GM18870 (cell line): Measurements from ENCODE around the gene RABGEF1.
"Not testable (repeated sequence)": the region's sequence is repeated elsewhere in the genome, so short reads cannot be mapped to it uniquely, and the experiment has no call there.

Experiments
- ATAC-seq: cut with Tn5 transposase; IDR thresholded peaks from one replicate; pipeline ENCODE4 v1.9.1; 2021; ENCODE audit warnings: moderate library complexity; ENCODE audit not compliant: unreplicated experiment

RABGEF1 gene

GRCh38 chr7:66800591-66800990 is 60.1 kb downstream of the RABGEF1 start:
- no peak for ATAC-seq

DNA sequence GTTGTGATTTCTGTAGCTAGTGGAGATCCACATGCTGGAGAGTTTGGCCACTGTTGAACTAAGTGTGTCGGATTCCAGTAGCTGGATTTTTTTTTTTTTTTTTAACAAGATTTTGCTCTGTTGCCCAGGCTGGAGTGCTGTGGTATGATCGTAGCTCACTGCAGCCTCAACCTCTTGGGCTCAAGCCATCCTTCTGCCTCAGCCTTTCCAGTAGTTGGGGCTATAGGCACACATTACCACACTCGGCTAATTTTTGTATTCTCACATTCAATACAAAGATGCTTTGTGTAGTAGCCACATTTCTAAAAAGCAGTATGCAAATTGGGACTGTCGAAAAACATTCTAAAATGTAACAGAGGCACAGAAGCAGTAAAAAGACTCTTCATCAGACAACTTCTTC is 63.5 kb downstream of the RABGEF1 start:
- no peak for ATAC-seq

GRCh38 chr7:66807736-66808135 is 67.2 kb downstream of the RABGEF1 start:
- ATAC-seq = no peak

GRCh38 chr7:66810716-66811115 is 70.2 kb downstream of the RABGEF1 start:
- ATAC-seq = no peak

DNA sequence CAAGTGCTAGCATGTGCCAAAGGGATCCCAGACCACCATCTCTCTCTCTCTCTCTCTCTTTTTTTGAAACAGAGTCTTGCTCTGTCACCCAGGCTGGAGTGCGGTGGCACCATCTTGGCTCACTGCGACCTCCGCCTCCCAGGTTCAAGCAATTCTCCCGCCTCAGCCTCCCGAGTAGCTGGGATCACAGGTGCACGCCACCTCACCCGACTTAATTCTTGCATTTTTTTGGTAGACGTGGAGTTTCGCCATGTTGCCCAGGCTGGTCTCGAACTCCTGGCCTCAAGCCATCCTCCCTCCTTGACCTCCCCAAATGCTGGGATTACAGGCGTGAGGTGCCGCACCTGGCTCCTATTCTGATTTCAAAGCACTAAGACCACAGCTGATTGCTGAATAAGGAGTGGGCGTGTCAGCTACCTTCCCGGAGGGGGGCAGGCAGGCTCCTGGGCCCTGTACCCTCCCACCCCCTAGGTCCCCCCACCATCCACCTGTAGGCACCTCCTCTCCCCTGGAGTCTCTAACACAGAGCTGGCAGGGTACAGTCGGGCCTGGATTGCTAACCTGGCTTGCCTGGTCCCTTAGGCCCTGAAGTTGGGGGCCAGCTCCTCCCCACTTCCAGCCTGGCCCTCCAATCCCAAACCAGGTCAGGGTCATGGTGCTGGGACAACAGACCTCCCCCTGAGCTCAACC is 74.8 kb downstream of the RABGEF1 start:
- not testable (repeated sequence) for ATAC-seq

DNA sequence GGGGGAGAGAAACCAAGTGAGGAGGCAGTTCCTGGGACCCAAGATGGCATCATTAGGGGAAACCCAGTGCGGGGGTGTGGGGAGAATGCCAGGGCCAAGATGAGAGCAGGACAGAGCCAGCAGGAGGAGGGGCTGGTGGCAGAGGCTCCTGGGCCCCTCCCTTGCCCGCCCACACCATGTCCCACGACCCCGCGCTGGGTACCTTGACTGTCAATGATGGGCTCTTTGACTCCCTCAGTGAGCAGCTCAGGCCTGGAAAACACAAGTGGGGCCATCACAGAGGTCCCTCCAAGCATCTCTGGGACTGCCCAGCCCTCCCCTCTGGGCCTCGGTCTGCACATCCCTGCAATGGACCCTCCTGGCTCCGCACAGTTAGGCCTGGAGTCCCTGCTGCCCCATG is 75.4 kb downstream of the RABGEF1 start:
- no peak for ATAC-seq

DNA sequence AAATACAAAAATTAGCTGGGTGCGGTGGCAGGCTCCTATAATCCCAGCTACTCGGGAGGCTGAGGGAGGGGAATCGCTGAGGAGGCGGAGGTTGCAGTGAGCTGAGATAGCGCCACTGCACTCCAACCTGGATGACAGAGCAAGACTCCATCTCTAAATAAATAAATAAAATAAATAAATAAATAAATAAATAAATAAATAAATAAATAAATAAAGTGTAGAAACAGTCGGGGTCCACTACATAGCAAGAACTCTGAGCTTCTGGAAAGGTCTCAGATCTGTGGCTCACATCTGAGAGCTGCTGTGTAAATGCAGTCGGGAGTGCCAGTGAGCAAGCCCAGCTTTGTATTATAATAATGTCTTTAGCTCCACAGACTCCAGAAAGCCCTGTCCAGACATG is 76.1 kb downstream of the RABGEF1 start:
- ATAC-seq = not testable (repeated sequence)

DNA sequence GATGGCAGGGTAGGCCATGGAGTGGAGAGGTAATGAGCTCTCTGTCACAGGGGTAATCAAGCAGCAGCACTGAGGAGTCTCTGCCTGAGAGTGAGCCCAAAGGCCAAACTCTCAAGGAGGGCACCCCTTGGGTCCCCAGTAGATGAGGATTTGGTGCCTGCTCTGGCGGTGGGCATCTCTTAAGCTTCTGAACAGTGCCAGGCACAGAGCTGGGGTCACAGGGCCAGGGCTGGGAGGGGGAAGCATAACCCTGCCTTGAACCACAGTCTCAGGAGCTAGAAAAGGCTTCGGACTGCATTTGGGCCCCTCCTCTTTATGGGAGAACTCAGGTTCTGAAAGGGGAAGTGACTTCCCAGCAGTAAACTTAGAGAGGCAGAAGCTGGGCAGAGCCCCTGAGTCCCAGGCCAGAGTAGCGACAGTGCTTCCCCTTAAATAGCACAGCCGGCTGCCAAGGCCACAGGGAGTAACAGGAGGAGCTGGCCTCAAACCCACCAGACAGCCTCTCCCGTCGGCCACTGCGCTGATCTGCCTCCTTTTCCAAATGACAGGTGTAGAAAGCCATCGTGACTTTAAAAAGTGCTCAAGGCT is 76.8 kb downstream of the RABGEF1 start:
- not testable (repeated sequence) for ATAC-seq

DNA sequence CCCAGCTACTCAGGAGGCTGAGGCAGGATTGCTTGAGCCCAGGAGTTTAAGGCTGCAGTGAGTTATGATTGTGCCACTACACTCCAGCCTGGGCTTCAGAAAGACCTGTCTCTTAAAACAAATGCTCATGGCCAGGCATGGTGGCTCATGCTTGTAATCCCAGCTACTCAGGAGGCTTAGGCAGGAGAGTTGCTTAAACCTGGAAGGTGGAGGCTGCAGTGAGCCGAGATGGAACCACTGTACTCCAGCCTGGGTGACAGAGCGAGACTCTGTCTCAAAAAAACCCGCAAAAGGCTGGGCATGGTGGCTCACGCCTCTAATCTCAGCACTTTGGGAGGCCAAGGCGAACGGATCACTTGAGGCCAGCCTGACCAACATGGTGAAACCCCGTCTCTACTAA is 77.4 kb downstream of the RABGEF1 start:
- ATAC-seq = not testable (repeated sequence)

- no peak for ATAC-seq
Measured at GRCh38 chr7:66824041-66824440, 83.5 kb downstream of the RABGEF1 start.

DNA sequence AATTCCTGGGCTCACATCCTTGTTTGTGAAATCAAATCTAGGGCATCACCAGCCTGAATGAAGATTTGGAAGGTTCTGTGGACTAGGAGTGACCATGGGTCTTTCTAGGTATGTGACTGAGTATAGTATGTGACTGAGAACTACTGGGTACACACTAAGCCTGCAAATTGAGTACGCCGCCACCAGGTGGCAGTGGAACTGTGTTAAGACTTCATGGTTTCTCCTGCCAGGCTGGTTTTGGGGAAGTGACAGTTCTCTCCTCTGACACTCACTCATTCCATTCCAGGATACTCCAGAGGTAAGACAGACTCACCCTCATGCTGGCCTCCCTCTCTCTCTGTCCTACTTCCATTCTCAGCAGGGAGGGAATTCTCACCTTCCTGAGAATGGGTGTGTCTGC is 85.0 kb downstream of the RABGEF1 start:
- not testable (repeated sequence) for ATAC-seq

GRCh38 chr7:66826649-66827048 is 86.1 kb downstream of the RABGEF1 start:
- no peak for ATAC-seq

GRCh38 chr7:66830976-66831375 is 90.4 kb downstream of the RABGEF1 start:
- ATAC-seq = not testable (repeated sequence)

DNA sequence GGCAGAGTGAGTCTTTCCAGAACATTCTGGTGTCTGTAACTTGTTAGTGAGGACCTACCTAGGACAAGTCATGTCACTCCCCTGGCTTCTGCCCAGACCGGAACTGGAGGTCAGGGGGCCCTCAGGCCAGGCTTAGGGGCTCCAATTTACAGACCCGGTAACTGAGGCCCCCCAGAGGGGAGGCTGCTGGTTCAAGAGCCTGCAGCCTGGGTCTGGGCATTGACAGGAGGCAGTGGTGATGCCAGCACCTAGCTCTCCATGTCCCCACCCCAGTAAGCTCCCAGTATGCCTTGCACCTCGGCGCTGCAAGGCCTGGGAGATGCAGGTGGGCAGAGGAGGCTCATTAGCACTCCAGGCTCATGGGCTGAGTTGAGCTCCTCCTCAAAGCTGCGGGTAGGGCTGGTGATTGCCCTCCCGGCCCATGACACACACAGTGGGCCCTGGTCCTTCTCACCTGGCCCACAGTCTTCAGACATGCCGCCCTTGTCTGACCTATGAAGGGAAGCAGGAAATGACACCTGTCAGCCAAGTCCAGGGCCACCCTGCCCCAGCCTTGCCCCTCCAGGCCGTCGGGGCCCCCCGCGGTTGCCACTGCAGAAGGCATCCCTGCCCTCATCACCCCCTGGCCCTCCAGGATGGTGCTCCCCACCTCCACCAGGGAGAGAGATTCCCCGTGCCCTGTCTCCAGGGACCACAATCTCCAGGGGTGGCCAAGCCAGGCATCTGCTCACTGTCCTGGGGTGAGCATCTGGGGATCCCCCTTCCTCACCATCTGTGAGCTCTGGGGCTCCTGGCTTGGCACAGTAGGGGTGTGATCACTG is 92.2 kb downstream of the RABGEF1 start:
- no peak for ATAC-seq

DNA sequence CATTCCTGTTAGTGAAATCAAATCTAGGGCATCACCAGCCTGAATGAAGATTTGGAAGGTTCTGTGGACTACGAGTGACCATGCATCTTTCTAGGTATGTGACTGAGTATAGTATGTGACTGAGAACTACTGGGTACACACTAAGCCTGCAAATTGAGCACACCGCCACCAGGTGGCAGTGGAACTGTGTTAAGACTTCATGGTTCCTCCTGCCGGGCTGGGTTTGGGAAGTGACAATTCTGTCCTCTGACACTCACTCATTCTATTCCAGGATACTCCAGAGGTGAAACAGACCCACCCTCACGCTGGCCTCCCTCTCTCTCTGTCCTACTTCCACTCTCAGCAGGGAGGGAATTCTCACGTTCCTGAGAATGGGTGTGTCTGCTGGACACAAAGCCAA is 96.5 kb downstream of the RABGEF1 start:
- no peak for ATAC-seq

DNA sequence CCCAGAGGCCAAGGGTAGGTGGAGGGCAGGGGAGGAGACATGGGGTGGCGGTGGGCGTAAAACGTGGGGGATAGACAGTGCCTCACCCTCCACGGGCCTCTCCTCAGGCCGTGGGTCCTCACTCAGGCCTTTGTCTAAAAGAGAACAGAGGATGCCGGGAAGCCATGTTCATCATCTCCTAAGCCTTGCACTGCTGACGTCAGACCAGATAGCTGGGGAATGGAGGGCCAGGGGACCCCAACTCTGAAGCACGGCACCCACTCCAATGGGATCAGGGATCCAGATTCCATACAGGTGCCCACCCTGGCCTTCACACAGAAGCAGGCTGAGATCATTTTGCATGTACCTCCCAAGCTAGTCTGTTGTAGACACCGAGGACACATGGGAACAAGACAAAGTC is 97.1 kb downstream of the RABGEF1 start:
- ATAC-seq = no peak

- no peak for ATAC-seq
Measured at GRCh38 chr7:66839814-66840213, 99.3 kb downstream of the RABGEF1 start.

- ATAC-seq = no peak
Measured at GRCh38 chr7:66840316-66840715, 99.8 kb downstream of the RABGEF1 start.

DNA sequence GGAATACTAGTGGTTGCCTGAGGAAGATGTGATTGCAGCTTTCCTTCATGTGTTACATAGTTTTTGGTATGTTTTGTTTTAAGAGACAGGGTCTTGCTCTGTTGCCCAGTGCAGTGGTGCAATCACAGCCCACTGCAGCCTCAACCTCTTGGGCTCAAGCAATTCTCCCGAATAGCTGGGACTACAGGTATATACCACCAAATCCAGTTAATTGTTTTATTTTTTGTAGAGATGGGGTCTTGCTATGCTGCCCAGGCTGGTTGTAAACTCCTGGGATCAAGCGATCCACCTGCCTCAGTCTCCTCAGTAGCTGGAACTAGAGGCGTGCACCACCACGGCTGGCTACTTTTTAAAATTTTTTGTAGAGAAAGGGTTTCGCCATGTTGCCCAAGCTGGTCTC is 101.4 kb downstream of the RABGEF1 start:
- no peak for ATAC-seq

DNA sequence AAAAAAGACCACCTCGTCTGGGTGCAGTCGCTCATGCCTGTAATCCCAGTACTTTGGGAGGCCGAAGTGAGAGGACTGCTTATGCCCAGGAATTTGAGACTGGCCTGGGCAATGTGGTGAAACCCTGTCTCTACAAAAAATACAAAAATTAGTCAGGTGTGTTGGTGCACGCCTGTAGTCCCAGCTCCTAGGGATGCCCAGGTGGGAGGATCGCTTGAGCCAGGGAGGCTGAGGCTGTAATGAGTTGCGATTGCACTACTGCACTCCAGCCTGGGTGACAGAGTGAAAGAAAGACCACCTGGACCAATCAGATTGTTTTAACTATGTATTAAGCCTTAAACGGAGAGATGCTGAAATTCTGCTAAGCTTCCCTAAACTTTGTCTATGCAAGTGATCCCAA is 103.0 kb downstream of the RABGEF1 start:
- not testable (repeated sequence) for ATAC-seq

GRCh38 chr7:66844552-66845378 is 104.2 kb downstream of the RABGEF1 start:
- ATAC-seq = peak; percentile 74
